GF-D8 (cell line): ENCODE results near the gene RELCH.

ENCODE experiments used
- DNase-seq: peaks from one replicate; lab custom pipeline; 2025; lab: John Stamatoyannopoulos, UW

The RELCH gene

GRCh38 chr18:62196079-62196478, 9.0 kb downstream of the RELCH start:
- DNase-seq, result no peak

GRCh38 chr18:62196980-62197379, 9.9 kb downstream of the RELCH start:
- DNase-seq, result no peak

GRCh38 chr18:62198259-62198658, 11.2 kb downstream of the RELCH start:
- DNase-seq, result no peak

GRCh38 chr18:62199629-62200028, 12.6 kb downstream of the RELCH start:
- no peak for DNase-seq

- DNase-seq, result no peak
These were observed 13.3 kb downstream of the RELCH start for GRCh38 chr18:62200121-62200914.

GRCh38 chr18:62201870-62202269, 14.8 kb downstream of the RELCH start:
- no peak for DNase-seq

GRCh38 chr18:62205824-62206223, 18.8 kb downstream of the RELCH start:
- no peak for DNase-seq

GRCh38 chr18:62206593-62206992, 19.5 kb downstream of the RELCH start:
- no peak for DNase-seq

GRCh38 chr18:62209046-62209445, 22.0 kb downstream of the RELCH start:
- no peak for DNase-seq

GRCh38 chr18:62210138-62210537, 23.1 kb downstream of the RELCH start:
- no peak for DNase-seq

- no peak for DNase-seq
These were observed 24.3 kb downstream of the RELCH start for GRCh38 chr18:62211325-62211828.

GRCh38 chr18:62214790-62215189, 27.7 kb downstream of the RELCH start:
- DNase-seq, result no peak

GRCh38 chr18:62224229-62224628, 37.2 kb downstream of the RELCH start:
- DNase-seq, result no peak

- DNase-seq, result no peak
These were observed 39.0 kb downstream of the RELCH start for GRCh38 chr18:62226047-62226446.

GRCh38 chr18:62236252-62236651, 49.2 kb downstream of the RELCH start:
- DNase-seq, result no peak

- DNase-seq, result no peak
These were observed 52.4 kb downstream of the RELCH start for GRCh38 chr18:62239475-62239874.

- no peak for DNase-seq
These were observed 55.9 kb downstream of the RELCH start for GRCh38 chr18:62242955-62243354.

- no peak for DNase-seq
These were observed 58.1 kb downstream of the RELCH start for GRCh38 chr18:62245177-62245576.

- DNase-seq, result no peak
These were observed 58.6 kb downstream of the RELCH start for GRCh38 chr18:62245699-62246098.

GRCh38 chr18:62248313-62248712, 61.3 kb downstream of the RELCH start:
- DNase-seq, result no peak

GRCh38 chr18:62249478-62250097, 62.5 kb downstream of the RELCH start:
- peak; percentile 58 for DNase-seq

GRCh38 chr18:62250475-62250874, 63.4 kb downstream of the RELCH start:
- no peak for DNase-seq

- DNase-seq, result no peak
These were observed 71.0 kb downstream of the RELCH start for GRCh38 chr18:62258093-62258492.

- DNase-seq, result peak; percentile 42
These were observed 71.6 kb downstream of the RELCH start for GRCh38 chr18:62258616-62259015.
